Measurements from ENCODE around the gene ISOC2.

Gene ISOC2

DNA sequence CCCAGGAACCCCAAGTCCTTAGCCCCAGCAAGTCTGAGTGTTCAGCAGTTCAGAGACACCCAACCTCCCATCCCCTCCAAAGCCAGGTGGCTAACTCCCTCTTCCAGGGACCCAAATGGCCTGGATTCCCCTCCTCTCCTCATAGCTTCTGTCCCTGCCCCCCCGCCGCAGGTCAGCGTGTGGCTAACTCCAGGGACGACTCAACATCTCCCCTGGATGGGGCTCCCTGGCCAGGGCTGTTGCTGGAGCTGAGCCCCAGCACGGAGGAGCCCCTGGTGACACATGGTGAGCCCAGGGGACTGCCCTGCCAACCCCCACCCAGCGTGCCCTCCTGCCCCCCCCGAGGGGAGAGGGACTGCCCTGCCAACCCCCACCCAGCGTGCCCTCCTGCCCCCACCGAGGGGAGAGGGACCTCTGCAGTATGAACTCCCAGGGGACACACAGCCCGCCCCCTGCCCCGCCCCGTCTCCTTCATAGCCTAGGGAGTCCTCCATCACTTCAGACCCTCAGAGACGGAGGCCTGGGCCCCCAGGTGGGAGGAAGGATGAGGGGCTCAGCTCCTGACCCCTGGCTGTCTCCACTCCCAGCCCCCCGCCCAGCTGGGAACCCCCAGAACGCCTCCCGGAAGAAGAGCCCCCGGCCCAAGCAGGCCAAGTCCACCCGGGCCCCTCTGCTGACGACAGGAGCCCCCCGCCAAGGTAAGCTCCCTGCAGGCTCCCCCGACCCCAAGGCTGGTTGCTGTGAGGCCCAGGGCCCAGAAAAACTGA, 28.5 kb upstream of the ISOC2 start:
- no peak for DNase-seq

DNA sequence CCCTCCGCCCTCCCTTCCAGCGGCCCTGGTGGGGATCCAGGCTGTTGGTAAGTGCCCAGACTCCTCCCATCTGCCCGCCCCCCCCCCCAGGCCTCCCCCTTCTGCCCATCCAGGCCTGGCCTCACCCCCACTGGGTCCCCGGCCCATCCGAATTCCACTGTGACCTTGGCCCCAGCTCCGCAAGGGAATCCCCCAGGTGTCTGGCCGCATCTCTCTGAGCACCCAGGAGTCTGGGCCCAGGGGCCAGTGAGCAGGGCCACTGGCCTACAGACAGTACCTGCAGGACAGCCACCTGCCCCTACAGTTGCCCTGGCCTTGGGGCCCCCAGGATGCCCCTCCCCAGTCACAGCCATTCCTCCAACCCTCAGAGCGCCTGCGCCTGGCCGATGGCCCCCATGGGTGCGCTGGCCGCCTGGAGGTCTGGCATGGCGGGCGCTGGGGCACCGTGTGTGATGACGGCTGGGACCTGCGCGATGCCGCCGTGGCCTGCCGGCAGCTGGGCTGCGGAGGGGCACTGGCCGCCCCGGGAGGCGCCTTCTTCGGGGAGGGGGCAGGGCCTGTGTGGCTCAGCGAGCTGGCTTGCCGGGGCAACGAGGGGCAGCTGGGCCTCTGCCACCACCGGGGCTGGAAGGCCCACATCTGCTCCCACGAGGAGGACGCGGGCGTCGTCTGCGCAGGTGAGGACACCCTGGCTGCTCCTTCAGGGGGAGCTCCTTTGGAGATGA, 27.7 kb upstream of the ISOC2 start:
- no peak for DNase-seq

GRCh38 chr19:55487924-55488687, 26.7 kb upstream of the ISOC2 start, which contains the start of gene SSC5D:
Gene SSC5D (plus strand): TSS chr19:55488436. CDS start chr19:55488590, 154 bp downstream.
- peak; percentile 81 for DNase-seq

DNA sequence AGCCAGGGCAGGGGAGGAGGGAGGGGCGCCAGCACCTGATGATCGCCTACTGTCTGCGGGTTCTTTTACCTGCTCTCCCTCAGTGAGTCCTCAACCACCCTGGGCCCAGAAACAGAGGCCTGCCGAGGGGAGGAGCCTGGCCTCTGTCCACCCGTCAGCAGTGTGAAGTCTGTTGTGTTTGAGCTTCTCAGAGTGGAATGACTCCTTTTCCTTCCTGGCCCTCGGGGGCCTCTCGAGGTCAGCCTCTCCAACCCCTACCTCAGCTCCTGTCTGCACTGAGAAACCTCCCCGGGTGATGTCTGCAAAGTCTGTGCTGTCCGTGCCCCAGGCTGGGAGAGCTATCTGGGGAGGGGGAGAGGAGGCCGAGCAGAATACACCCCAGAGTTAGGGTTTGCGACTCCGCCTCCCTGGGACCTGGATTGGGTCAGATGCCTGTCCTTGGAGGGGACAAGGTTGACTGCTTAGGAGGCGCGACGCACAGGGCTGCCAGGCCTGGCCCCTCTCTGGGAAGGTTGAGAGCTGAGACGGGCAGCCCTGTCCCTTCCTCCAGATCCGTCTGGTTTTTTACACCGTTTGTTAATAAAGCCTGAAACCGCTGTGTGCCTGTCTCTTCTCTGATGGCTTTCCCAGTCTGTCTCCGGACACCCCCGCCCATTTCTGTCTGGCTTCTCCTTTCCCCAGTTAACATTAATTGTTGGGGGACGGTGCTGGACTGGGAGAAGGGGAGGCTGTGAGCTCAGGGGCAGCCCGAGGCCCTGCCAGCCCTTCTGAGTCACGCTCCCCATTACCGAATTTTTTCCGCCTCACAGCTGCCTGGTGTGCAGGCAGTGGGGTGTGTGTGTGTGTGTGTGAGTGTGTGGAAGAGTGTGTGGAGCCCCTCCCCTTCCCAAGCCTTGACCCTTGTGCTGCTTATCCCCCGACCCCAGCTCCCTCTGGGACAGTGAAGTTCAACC, 25.8 kb upstream of the ISOC2 start:
- peak; percentile 96 for DNase-seq

- DNase-seq: peak; percentile 71
Observed at GRCh38 chr19:55486043-55486970, 24.9 kb upstream of the ISOC2 start.

DNA sequence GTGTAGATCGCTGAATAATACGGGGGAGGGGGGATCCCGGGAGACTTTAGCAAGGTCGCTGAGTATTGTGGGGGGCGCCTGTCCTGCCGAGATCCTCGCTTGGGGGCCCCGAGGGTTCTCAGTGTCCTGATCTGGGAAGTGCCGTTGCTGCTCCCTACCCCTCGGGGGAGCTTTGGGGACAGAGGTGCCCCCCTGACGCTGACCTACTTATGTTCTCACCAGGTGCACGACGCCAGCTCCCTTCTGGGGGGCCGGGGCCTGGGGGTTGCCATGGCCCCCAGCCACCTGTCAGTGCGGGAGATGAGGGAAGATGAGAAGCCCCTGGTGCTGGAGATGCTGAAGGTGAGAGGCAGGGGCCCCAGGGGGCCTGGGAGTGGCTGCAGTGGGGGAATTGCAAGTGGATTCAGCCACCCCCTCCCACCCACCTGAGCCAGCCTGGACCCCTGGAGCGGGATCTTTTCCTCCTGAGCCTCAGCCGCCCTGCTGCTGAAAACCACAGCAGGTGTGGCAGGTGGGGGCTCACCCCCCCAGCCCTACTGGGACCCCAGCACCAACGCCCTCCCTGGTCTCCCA, 24.1 kb upstream of the ISOC2 start:
- DNase-seq: no peak

- peak; percentile 89 for DNase-seq
Observed at GRCh38 chr19:55484593-55485438, 23.4 kb upstream of the ISOC2 start, which contains the start of gene NAT14. Gene NAT14 (plus strand): TSS chr19:55485188. CDS start chr19:55485709, 521 bp downstream.

GRCh38 chr19:55483706-55484592, 22.5 kb upstream of the ISOC2 start:
- DNase-seq: peak; percentile 69

GRCh38 chr19:55482967-55483705, 21.7 kb upstream of the ISOC2 start:
- no peak for DNase-seq

GRCh38 chr19:55482156-55482961, 20.9 kb upstream of the ISOC2 start:
- no peak for DNase-seq

- DNase-seq: no peak
Observed at GRCh38 chr19:55481794-55482155, 20.3 kb upstream of the ISOC2 start.

- DNase-seq: no peak
Observed at GRCh38 chr19:55481148-55481793, 19.8 kb upstream of the ISOC2 start.

- no peak for DNase-seq
Observed at GRCh38 chr19:55479451-55480230, 18.2 kb upstream of the ISOC2 start.

DNA sequence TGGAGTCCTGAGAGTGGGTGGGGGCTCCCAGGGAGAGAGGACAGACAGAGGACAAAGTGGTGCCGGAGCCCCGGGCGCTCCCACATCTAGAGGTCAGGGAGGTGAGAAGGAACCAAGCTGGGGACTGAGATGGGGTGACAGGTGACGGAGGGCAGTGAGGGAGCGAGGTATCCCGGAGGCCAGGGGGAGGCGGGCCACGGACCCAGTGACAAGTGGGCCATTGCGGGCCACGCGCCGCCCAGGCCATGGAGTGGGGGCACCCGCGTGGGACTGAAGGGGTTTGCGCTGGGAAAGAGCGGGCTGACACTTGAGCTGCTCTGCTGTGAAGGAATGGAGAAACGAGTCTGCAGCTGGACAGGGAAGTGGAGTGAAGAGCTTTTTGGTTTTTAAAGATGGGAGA, 17.6 kb upstream of the ISOC2 start:
- no peak for DNase-seq

- DNase-seq: no peak
Observed at GRCh38 chr19:55478364-55478763, 16.9 kb upstream of the ISOC2 start.

- no peak for DNase-seq
Observed at GRCh38 chr19:55477905-55478304, 16.5 kb upstream of the ISOC2 start.
